Measurements from ENCODE around the gene ADM. TPM values are rescaled to one million over a fixed set of nuclear protein-coding genes. Genes with fewer than 3 reads are reported as not detected.
A peak's percentile ranks its signal among the peaks of the same experiment; 100 is the strongest.

Gene ADM
- total RNA-seq, 2 donors from 2014 or later = 0.68 to 2.0 TPM

- Mint-ChIP-seq H3K36me3 (ENCODE audit: low read depth) (no peaks in the 10 kb centered on the region), H3K4me3 (no peak overlapping the region), H3K4me1 (peaks cover 5% of the 10 kb centered on the region), H3K27me3 (peaks cover 33% of the 10 kb centered on the region), H3K27ac (peak overlapping the region; percentile 86)
- no peaks in the 10 kb centered on the region for H3K9me3 ChIP-seq (ENCODE audit: control insufficient read depth, low read length, poor library complexity, severe bottlenecking)
- ATAC-seq = no peak
- no peak for DNase-seq
Observed at GRCh38 chr11:10322401-10322800, 17.5 kb downstream of the ADM start.

- Mint-ChIP-seq H3K4me3 (peak overlapping the region; percentile 31), H3K36me3 (ENCODE audit: low read depth) (no peaks in the 10 kb centered on the region), H3K4me1 (peaks cover 5% of the 10 kb centered on the region), H3K27ac (peak overlapping the region; percentile 86), H3K27me3 (peaks cover 34% of the 10 kb centered on the region)
- DNase-seq (no peak), ATAC-seq (peak; percentile 86)
- H3K9me3 ChIP-seq (ENCODE audit: control insufficient read depth, low read length, poor library complexity, severe bottlenecking) = no peaks in the 10 kb centered on the region
Observed at GRCh38 chr11:10322830-10323792, 18.2 kb downstream of the ADM start.

- H3K4me3 Mint-ChIP-seq = no peak overlapping the region
- H3K9me3 ChIP-seq (ENCODE audit: control insufficient read depth, low read length, poor library complexity, severe bottlenecking) = no peaks in the 10 kb centered on the region
- no peak for DNase-seq
- H3K27me3 Mint-ChIP-seq = peaks cover 36% of the 10 kb centered on the region
- peak overlapping the region; percentile 86 for H3K27ac Mint-ChIP-seq
- no peak for ATAC-seq
- H3K4me1 Mint-ChIP-seq = peaks cover 3% of the 10 kb centered on the region
- H3K36me3 Mint-ChIP-seq (ENCODE audit: low read depth) = no peaks in the 10 kb centered on the region
Observed at GRCh38 chr11:10323793-10324170, 18.9 kb downstream of the ADM start.

GRCh38 chr11:10324474-10324873 is 19.6 kb downstream of the ADM start:
- Mint-ChIP-seq H3K36me3 (ENCODE audit: low read depth) (no peaks in the 10 kb centered on the region), H3K27ac (no peak overlapping the region), H3K4me1 (peaks cover 3% of the 10 kb centered on the region), H3K27me3 (peaks cover 36% of the 10 kb centered on the region), H3K4me3 (no peak overlapping the region)
- no peaks in the 10 kb centered on the region for H3K9me3 ChIP-seq (ENCODE audit: control insufficient read depth, low read length, poor library complexity, severe bottlenecking)
- no peak for ATAC-seq
- DNase-seq = no peak

GRCh38 chr11:10325277-10326011 is 20.6 kb downstream of the ADM start:
- Mint-ChIP-seq H3K4me1 (peaks cover 3% of the 10 kb centered on the region), H3K27ac (no peak overlapping the region), H3K4me3 (no peak overlapping the region), H3K36me3 (ENCODE audit: low read depth) (no peaks in the 10 kb centered on the region), H3K27me3 (peaks cover 36% of the 10 kb centered on the region)
- DNase-seq = no peak
- no peak for ATAC-seq
- H3K9me3 ChIP-seq (ENCODE audit: control insufficient read depth, low read length, poor library complexity, severe bottlenecking) = no peaks in the 10 kb centered on the region

GRCh38 chr11:10326012-10326964 is 21.4 kb downstream of the ADM start:
- ATAC-seq (no peak), DNase-seq (no peak)
- no peaks in the 10 kb centered on the region for H3K9me3 ChIP-seq (ENCODE audit: control insufficient read depth, low read length, poor library complexity, severe bottlenecking)
- no peak overlapping the region for H3K4me3 Mint-ChIP-seq
- H3K4me1 Mint-ChIP-seq = peaks cover 3% of the 10 kb centered on the region
- H3K27ac Mint-ChIP-seq = no peak overlapping the region
- no peaks in the 10 kb centered on the region for H3K36me3 Mint-ChIP-seq (ENCODE audit: low read depth)
- peaks cover 36% of the 10 kb centered on the region for H3K27me3 Mint-ChIP-seq

- no peaks in the 10 kb centered on the region for H3K36me3 Mint-ChIP-seq (ENCODE audit: low read depth)
- peaks cover 3% of the 10 kb centered on the region for H3K4me1 Mint-ChIP-seq
- H3K9me3 ChIP-seq (ENCODE audit: control insufficient read depth, low read length, poor library complexity, severe bottlenecking) = no peaks in the 10 kb centered on the region
- ATAC-seq (no peak), DNase-seq (no peak)
- H3K27me3 Mint-ChIP-seq = peaks cover 44% of the 10 kb centered on the region
- H3K4me3 Mint-ChIP-seq = no peak overlapping the region
- no peak overlapping the region for H3K27ac Mint-ChIP-seq
Observed at GRCh38 chr11:10327254-10327653, 22.4 kb downstream of the ADM start.

- Mint-ChIP-seq H3K4me1 (no peaks in the 10 kb centered on the region), H3K36me3 (ENCODE audit: low read depth) (no peaks in the 10 kb centered on the region), H3K27ac (no peak overlapping the region), H3K4me3 (no peak overlapping the region), H3K27me3 (peaks cover 46% of the 10 kb centered on the region)
- ATAC-seq = no peak
- H3K9me3 ChIP-seq (ENCODE audit: control insufficient read depth, low read length, poor library complexity, severe bottlenecking) = no peaks in the 10 kb centered on the region
- DNase-seq = no peak
Observed at GRCh38 chr11:10328314-10329098, 23.6 kb downstream of the ADM start.

- DNase-seq (no peak), ATAC-seq (no peak)
- Mint-ChIP-seq H3K27me3 (peaks cover 45% of the 10 kb centered on the region), H3K4me3 (no peak overlapping the region), H3K4me1 (no peaks in the 10 kb centered on the region), H3K36me3 (ENCODE audit: low read depth) (no peaks in the 10 kb centered on the region), H3K27ac (no peak overlapping the region)
- no peaks in the 10 kb centered on the region for H3K9me3 ChIP-seq (ENCODE audit: control insufficient read depth, low read length, poor library complexity, severe bottlenecking)
Observed at GRCh38 chr11:10329356-10329755, 24.5 kb downstream of the ADM start.

- H3K27ac Mint-ChIP-seq = no peak overlapping the region
- H3K27me3 Mint-ChIP-seq = peaks cover 45% of the 10 kb centered on the region
- ATAC-seq (no peak), DNase-seq (no peak)
- no peaks in the 10 kb centered on the region for H3K36me3 Mint-ChIP-seq (ENCODE audit: low read depth)
- no peaks in the 10 kb centered on the region for H3K4me1 Mint-ChIP-seq
- H3K4me3 Mint-ChIP-seq = no peak overlapping the region
- H3K9me3 ChIP-seq (ENCODE audit: control insufficient read depth, low read length, poor library complexity, severe bottlenecking) = no peaks in the 10 kb centered on the region
Observed at GRCh38 chr11:10329935-10330334, 25.1 kb downstream of the ADM start.

- ATAC-seq (no peak), DNase-seq (no peak)
- no peak overlapping the region for H3K27ac Mint-ChIP-seq
- peaks cover 49% of the 10 kb centered on the region for H3K27me3 Mint-ChIP-seq
- H3K4me1 Mint-ChIP-seq = no peaks in the 10 kb centered on the region
- H3K4me3 Mint-ChIP-seq = no peak overlapping the region
- H3K36me3 Mint-ChIP-seq (ENCODE audit: low read depth) = no peaks in the 10 kb centered on the region
- H3K9me3 ChIP-seq (ENCODE audit: control insufficient read depth, low read length, poor library complexity, severe bottlenecking) = no peaks in the 10 kb centered on the region
Observed at GRCh38 chr11:10331548-10332289, 26.8 kb downstream of the ADM start.

- H3K4me3 Mint-ChIP-seq = no peak overlapping the region
- peaks cover 49% of the 10 kb centered on the region for H3K27me3 Mint-ChIP-seq
- H3K27ac Mint-ChIP-seq = no peak overlapping the region
- H3K9me3 ChIP-seq (ENCODE audit: control insufficient read depth, low read length, poor library complexity, severe bottlenecking) = no peaks in the 10 kb centered on the region
- ATAC-seq (no peak), DNase-seq (no peak)
- no peaks in the 10 kb centered on the region for H3K4me1 Mint-ChIP-seq
- H3K36me3 Mint-ChIP-seq (ENCODE audit: low read depth) = no peaks in the 10 kb centered on the region
Observed at GRCh38 chr11:10333490-10333889, 28.6 kb downstream of the ADM start.

Data from T-helper 17 cell (primary cell).